ENCODE data around the gene SLC24A5. TPM values are rescaled to one million over a fixed set of nuclear protein-coding genes. Genes with fewer than 3 reads are reported as not detected.

SLC24A5 gene
- total and polyA plus RNA-seq, 2 experiments from 2014 or later: not detected

DNA sequence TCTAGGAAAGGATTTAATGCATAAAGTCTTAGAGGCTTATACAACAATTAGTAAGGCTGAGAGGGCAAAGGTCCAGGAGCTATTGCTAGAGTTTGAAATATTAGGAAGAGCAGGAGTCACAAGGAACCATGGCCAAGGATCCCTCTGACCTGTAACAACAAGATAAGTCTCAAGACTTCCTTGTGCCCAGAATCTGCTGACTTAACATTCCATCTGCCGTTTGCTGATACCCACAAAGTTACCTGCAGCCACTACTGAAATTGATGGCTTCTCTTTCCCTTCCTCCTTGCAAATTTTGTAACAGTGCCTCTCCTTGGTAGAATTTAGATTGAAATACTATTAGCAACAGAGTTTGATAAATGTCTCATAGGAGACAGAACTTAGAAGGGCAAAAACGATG, 62.0 kb downstream of the SLC24A5 start:
- no peak overlapping the region for H2AFZ ChIP-seq
- no peak overlapping the region for H3K4me3 ChIP-seq
- H4K20me1 ChIP-seq (ENCODE audit: insufficient read depth, poor library complexity, severe bottlenecking): no peaks in the 10 kb centered on the region
- no peak overlapping the region for H3K27ac ChIP-seq
- 68% methylated on average over 2 of the region's 2 CpGs for WGBS (ENCODE audit: low lambda C conversion rate, missing lambda C conversion rate)
- peaks cover 16% of the 10 kb centered on the region for H3K27me3 ChIP-seq
- H3K79me2 ChIP-seq: no peaks in the 10 kb centered on the region
- TF ChIP-seq CTCF (IDR thresholded peaks at IDR 0.05; ENCODE audit: poor library complexity) (no peak), EZH2 (IDR thresholded peaks at IDR 0.05; ENCODE audit: borderline replicate concordance) (no peak), EZH2phosphoT487 (IDR thresholded peaks at IDR 0.05; ENCODE audit: low read depth, severe bottlenecking, unreplicated experiment) (no peak)
- no peak overlapping the region for H3K4me2 ChIP-seq
- no peaks in the 10 kb centered on the region for H3K9me2 ChIP-seq (replicated peaks; ENCODE audit: insufficient read depth)
- no peaks in the 10 kb centered on the region for H3K4me1 ChIP-seq (ENCODE audit: insufficient read depth)
- no peak for DNase-seq (ENCODE audit: low spot score)
- H3K9me3 ChIP-seq (ENCODE audit: low read depth): no peaks in the 10 kb centered on the region
- no peaks in the 10 kb centered on the region for H3K36me3 ChIP-seq (replicated peaks; ENCODE audit: insufficient read depth, low read depth)

DNA sequence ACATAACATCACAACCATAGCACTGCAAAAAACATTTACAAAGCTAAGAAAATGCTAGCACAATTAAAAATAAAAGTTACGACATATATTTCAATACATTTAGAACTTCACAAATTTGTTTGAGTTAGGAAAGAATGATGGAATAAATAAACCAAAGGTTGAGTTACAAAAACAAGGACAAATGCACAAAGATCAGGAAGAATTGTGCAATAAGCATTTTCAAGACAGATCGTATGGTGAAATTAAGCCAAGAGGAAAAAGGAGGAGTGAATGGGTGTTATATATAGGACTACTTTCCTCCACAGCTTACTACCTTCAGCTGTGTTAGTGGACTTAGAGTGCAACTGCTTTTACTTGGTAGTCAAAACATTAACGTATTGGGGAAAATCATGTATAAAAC, 64.7 kb downstream of the SLC24A5 start:
- Histone ChIP-seq H3K79me2 (no peaks in the 10 kb centered on the region), H3K4me2 (no peak overlapping the region), H3K4me3 (no peak overlapping the region), H2AFZ (no peak overlapping the region), H3K27ac (no peak overlapping the region), H3K4me1 (ENCODE audit: insufficient read depth) (no peaks in the 10 kb centered on the region), H3K27me3 (peaks cover 12% of the 10 kb centered on the region), H4K20me1 (ENCODE audit: insufficient read depth, poor library complexity, severe bottlenecking) (no peaks in the 10 kb centered on the region), H3K9me3 (ENCODE audit: low read depth) (no peaks in the 10 kb centered on the region), H3K9me2 (replicated peaks; ENCODE audit: insufficient read depth) (no peaks in the 10 kb centered on the region), H3K36me3 (replicated peaks; ENCODE audit: insufficient read depth, low read depth) (no peaks in the 10 kb centered on the region)
- WGBS (ENCODE audit: low lambda C conversion rate, missing lambda C conversion rate): 87% methylated on average over 3 of the region's 3 CpGs
- TF ChIP-seq CTCF (IDR thresholded peaks at IDR 0.05; ENCODE audit: poor library complexity): no peak
- TF ChIP-seq EZH2phosphoT487 (IDR thresholded peaks at IDR 0.05; ENCODE audit: low read depth, severe bottlenecking, unreplicated experiment): no peak
- TF ChIP-seq EZH2 (IDR thresholded peaks at IDR 0.05; ENCODE audit: borderline replicate concordance): no peak
- no peak for DNase-seq (ENCODE audit: low spot score)

- DNase-seq (ENCODE audit: low spot score): no peak
- no peaks in the 10 kb centered on the region for H3K79me2 ChIP-seq
- no peak overlapping the region for H3K4me3 ChIP-seq
- H3K4me2 ChIP-seq: no peak overlapping the region
- H3K4me1 ChIP-seq (ENCODE audit: insufficient read depth): no peaks in the 10 kb centered on the region
- H2AFZ ChIP-seq: no peak overlapping the region
- no peaks in the 10 kb centered on the region for H3K9me3 ChIP-seq (ENCODE audit: low read depth)
- H3K27me3 ChIP-seq: peaks cover 12% of the 10 kb centered on the region
- H3K36me3 ChIP-seq (replicated peaks; ENCODE audit: insufficient read depth, low read depth): no peaks in the 10 kb centered on the region
- TF ChIP-seq EZH2phosphoT487 (IDR thresholded peaks at IDR 0.05; ENCODE audit: low read depth, severe bottlenecking, unreplicated experiment): no peak
- no peak for TF ChIP-seq EZH2 (IDR thresholded peaks at IDR 0.05; ENCODE audit: borderline replicate concordance)
- TF ChIP-seq CTCF (IDR thresholded peaks at IDR 0.05; ENCODE audit: poor library complexity): no peak
- H3K27ac ChIP-seq: no peak overlapping the region
- 90% methylated on average over 3 of the region's 3 CpGs for WGBS (ENCODE audit: low lambda C conversion rate, missing lambda C conversion rate)
- no peaks in the 10 kb centered on the region for H4K20me1 ChIP-seq (ENCODE audit: insufficient read depth, poor library complexity, severe bottlenecking)
- no peaks in the 10 kb centered on the region for H3K9me2 ChIP-seq (replicated peaks; ENCODE audit: insufficient read depth)
Observed at GRCh38 chr15:48186271-48186670, 65.5 kb downstream of the SLC24A5 start.

Measured in hepatocyte (in vitro differentiated cells).